Measurements from ENCODE around the gene TBX4. TPM values are rescaled to one million over a fixed set of nuclear protein-coding genes. Genes with fewer than 3 reads are reported as not detected.

Gene TBX4
- total RNA-seq, 1 experiment from 2014 or later: not detected

DNA sequence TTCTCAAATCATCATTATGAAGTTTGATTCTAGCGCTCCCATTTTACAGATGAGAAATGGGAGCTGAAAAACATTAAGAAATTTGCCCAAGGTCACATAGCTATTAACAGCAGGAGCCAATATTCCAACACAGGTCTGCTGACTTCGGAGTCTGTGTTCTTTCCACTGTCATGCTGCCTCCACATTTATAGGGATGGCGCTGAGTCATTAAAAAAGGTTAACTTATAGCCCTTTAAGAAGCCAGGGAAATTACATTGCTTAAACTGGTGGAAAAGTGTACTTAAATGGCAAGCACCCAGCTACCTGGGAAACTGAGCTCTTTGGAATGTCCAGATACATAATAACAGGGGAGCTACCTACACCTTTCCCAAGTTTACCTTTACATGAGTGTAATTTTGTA, 65.0 kb downstream of the TBX4 start:
- Mint-ChIP-seq H3K27me3 (ENCODE audit: insufficient read depth, unreplicated experiment) (peaks cover 11% of the 10 kb centered on the region), H3K27ac (ENCODE audit: low read depth, unreplicated experiment) (no peak overlapping the region), H3K4me1 (ENCODE audit: insufficient read depth, unreplicated experiment) (no peaks in the 10 kb centered on the region), H3K4me3 (ENCODE audit: unreplicated experiment) (no peak overlapping the region), H3K36me3 (ENCODE audit: insufficient read depth, unreplicated experiment) (no peaks in the 10 kb centered on the region), H3K9me3 (ENCODE audit: unreplicated experiment) (no peaks in the 10 kb centered on the region)
- CTCF ChIA-PET: no interaction called here
- intact Hi-C loops (cut with micrococcal nuclease): no loop called here
- no peak for DNase-seq (ENCODE audit: unreplicated experiment)
- POLR2A ChIA-PET: no interaction called here
- TF ChIP-seq, protein P1, sequence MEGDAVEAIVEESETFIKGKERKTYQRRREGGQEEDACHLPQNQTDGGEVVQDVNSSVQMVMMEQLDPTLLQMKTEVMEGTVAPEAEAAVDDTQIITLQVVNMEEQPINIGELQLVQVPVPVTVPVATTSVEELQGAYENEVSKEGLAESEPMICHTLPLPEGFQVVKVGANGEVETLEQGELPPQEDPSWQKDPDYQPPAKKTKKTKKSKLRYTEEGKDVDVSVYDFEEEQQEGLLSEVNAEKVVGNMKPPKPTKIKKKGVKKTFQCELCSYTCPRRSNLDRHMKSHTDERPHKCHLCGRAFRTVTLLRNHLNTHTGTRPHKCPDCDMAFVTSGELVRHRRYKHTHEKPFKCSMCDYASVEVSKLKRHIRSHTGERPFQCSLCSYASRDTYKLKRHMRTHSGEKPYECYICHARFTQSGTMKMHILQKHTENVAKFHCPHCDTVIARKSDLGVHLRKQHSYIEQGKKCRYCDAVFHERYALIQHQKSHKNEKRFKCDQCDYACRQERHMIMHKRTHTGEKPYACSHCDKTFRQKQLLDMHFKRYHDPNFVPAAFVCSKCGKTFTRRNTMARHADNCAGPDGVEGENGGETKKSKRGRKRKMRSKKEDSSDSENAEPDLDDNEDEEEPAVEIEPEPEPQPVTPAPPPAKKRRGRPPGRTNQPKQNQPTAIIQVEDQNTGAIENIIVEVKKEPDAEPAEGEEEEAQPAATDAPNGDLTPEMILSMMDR (IDR thresholded peaks at IDR 0.05; ENCODE audit: unreplicated experiment): no peak
- no TSS peak for BruUV-seq (replicated peaks)

DNA sequence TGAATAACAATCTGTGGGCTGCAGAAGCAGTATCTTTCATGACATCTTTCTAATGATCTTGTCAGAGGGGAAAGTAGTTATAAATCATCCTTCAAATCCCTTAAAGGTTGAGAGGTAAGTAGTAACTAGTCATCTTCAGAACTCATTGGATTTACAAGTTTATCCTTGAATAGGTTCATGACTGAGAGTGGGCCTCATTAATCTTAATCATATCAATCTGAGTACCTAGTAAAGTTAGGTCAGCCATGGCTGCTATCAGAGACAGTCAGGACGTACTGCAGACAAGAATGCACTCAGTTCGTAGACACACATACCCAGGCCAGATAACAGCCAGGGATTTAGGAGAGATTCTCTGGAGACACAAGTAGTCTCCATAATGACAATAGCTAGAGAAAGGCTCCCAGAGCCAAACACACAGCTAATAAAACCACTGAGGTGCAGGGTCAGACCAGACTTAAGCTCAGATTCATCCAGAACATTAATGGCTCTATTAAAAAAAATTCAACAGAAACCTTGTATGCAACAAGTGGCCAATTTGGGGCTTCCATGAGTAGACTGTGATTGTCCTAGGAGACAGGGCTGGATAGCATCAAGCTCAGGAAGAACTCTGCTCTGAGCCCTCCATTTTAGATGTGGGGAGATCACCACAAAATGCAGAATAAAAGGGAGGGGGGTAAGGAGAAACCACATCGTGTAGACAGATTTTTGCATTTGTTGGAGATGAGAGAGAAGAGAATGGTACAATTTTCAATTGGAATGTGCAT, 65.8 kb downstream of the TBX4 start:
- no peaks in the 10 kb centered on the region for H3K9me3 Mint-ChIP-seq (ENCODE audit: unreplicated experiment)
- H3K4me1 Mint-ChIP-seq (ENCODE audit: insufficient read depth, unreplicated experiment): no peaks in the 10 kb centered on the region
- TF ChIP-seq, protein P1 (IDR thresholded peaks at IDR 0.05; ENCODE audit: unreplicated experiment): no peak
- intact Hi-C loops (cut with micrococcal nuclease): no loop called here
- BruUV-seq (replicated peaks): no TSS peak
- ChIA-PET POLR2A (interaction anchor here (0.6 kb wide), 1 partner anchor 1597 kb away, joined by 4 read pairs; no protein-coding TSS in a partner anchor), CTCF (interaction anchor here (0.6 to 1.7 kb wide), 2 partner anchors 21 to 36 kb away, joined by 3 to 4 read pairs; no protein-coding TSS in a partner anchor)
- no peaks in the 10 kb centered on the region for H3K36me3 Mint-ChIP-seq (ENCODE audit: insufficient read depth, unreplicated experiment)
- no peak for DNase-seq (ENCODE audit: unreplicated experiment)
- H3K27me3 Mint-ChIP-seq (ENCODE audit: insufficient read depth, unreplicated experiment): peaks cover 11% of the 10 kb centered on the region
- H3K27ac Mint-ChIP-seq (ENCODE audit: low read depth, unreplicated experiment): no peak overlapping the region
- H3K4me3 Mint-ChIP-seq (ENCODE audit: unreplicated experiment): no peak overlapping the region

DNA sequence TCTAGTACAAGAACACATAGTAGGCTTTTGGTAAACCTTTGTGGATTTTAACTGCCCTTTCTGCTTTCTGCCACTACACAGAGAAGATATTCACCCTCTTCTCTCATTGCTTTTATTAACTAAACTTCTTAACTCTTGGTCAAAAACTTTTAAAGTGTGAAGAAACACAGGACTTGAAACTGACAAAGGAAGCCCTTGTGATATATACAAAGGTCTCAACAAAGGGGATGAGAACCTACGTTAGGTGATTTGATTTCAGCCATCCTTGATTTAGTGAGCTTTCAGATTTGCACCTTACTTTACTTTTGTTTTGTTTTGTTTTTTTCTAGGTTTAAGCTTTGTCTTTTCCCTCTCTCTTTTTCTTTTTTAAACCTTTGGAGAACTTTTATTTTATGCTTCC, 66.9 kb downstream of the TBX4 start:
- POLR2A ChIA-PET: no interaction called here
- Mint-ChIP-seq H3K9me3 (ENCODE audit: unreplicated experiment) (no peaks in the 10 kb centered on the region), H3K27me3 (ENCODE audit: insufficient read depth, unreplicated experiment) (peaks cover 11% of the 10 kb centered on the region), H3K36me3 (ENCODE audit: insufficient read depth, unreplicated experiment) (no peaks in the 10 kb centered on the region), H3K27ac (ENCODE audit: low read depth, unreplicated experiment) (no peak overlapping the region), H3K4me3 (ENCODE audit: unreplicated experiment) (no peak overlapping the region), H3K4me1 (ENCODE audit: insufficient read depth, unreplicated experiment) (no peaks in the 10 kb centered on the region)
- no peak for DNase-seq (ENCODE audit: unreplicated experiment)
- TF ChIP-seq, protein P1 (IDR thresholded peaks at IDR 0.05; ENCODE audit: unreplicated experiment): no peak
- CTCF ChIA-PET: interaction anchor here (0.6 to 1.7 kb wide), 3 partner anchors 23 to 526 kb away, joined by 3 to 4 read pairs (median 4); no protein-coding TSS in a partner anchor
- intact Hi-C loops (cut with micrococcal nuclease): no loop called here
- BruUV-seq (replicated peaks): no TSS peak

DNA sequence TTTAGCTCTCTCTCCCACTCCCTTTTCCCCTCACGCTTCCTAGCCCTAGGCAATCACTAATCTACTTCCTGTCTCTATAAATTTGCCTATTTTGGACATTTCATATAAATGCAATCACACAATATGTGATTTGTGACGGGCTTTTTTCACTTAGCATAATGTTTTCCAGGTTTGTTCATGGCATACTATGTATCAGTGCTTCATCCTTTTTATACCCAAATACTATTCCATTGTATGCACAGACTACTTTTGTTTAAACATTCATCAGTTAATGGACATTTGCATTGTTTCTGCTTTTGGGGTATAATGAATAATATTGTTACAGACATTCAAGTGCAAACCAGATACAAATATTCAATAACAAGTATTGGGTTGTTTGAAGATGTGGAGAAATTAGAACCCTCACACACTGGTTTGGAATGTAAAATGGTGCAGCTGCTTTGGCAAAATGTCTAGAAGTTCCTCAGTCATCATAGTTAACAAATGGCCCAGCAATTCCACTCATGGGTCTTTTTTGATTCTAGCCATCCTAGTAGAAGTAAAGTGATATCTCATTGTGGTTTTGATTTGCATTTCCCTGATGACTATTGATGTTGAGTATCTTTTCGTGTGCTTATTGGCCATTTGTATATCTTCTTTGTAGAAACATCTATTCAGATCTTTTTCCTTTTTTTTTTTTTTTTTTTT, 67.7 kb downstream of the TBX4 start:
- no peaks in the 10 kb centered on the region for H3K36me3 Mint-ChIP-seq (ENCODE audit: insufficient read depth, unreplicated experiment)
- DNase-seq (ENCODE audit: unreplicated experiment): no peak
- no peaks in the 10 kb centered on the region for H3K9me3 Mint-ChIP-seq (ENCODE audit: unreplicated experiment)
- ChIA-PET CTCF (no interaction called here), POLR2A (no interaction called here)
- TF ChIP-seq, protein P1 (IDR thresholded peaks at IDR 0.05; ENCODE audit: unreplicated experiment): no peak
- no peak overlapping the region for H3K27ac Mint-ChIP-seq (ENCODE audit: low read depth, unreplicated experiment)
- no peaks in the 10 kb centered on the region for H3K4me1 Mint-ChIP-seq (ENCODE audit: insufficient read depth, unreplicated experiment)
- peaks cover 18% of the 10 kb centered on the region for H3K27me3 Mint-ChIP-seq (ENCODE audit: insufficient read depth, unreplicated experiment)
- intact Hi-C loops (cut with micrococcal nuclease): no loop called here
- no TSS peak for BruUV-seq (replicated peaks)
- no peak overlapping the region for H3K4me3 Mint-ChIP-seq (ENCODE audit: unreplicated experiment)

All from MCF 10A (cell line).